Measurements from ENCODE around the gene STX2. TPM values are rescaled to one million over a fixed set of nuclear protein-coding genes. Genes with fewer than 3 reads are reported as not detected.
"Not testable (repeated sequence)": the region's sequence is repeated elsewhere in the genome, so short reads cannot be mapped to it uniquely, and the experiment has no call there.

The STX2 gene
- total and polyA plus RNA-seq, 10 donors = 7.4 to 18.4 (median 12.7) TPM

GRCh38 chr12:130868412-130868811 is 29.4 kb upstream of the STX2 start:
- no peaks in the 10 kb centered on the region for H3K9me3 ChIP-seq
- H3K4me3 ChIP-seq = no peak overlapping the region
- peaks cover 0 to 7% (median 2%) of the 10 kb centered on the region in 6 donors for H3K36me3 ChIP-seq
- TF ChIP-seq POLR2A (IDR thresholded peaks at IDR 0.05) (peak in 1 of 3 donors; percentile 10), POLR2AphosphoS5 (IDR thresholded peaks at IDR 0.05) (no peak)
- TF ChIP-seq, protein P1, sequence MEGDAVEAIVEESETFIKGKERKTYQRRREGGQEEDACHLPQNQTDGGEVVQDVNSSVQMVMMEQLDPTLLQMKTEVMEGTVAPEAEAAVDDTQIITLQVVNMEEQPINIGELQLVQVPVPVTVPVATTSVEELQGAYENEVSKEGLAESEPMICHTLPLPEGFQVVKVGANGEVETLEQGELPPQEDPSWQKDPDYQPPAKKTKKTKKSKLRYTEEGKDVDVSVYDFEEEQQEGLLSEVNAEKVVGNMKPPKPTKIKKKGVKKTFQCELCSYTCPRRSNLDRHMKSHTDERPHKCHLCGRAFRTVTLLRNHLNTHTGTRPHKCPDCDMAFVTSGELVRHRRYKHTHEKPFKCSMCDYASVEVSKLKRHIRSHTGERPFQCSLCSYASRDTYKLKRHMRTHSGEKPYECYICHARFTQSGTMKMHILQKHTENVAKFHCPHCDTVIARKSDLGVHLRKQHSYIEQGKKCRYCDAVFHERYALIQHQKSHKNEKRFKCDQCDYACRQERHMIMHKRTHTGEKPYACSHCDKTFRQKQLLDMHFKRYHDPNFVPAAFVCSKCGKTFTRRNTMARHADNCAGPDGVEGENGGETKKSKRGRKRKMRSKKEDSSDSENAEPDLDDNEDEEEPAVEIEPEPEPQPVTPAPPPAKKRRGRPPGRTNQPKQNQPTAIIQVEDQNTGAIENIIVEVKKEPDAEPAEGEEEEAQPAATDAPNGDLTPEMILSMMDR (IDR thresholded peaks at IDR 0.05 in 8 of 11, conservative IDR thresholded peaks at IDR 0.05 in 3 of 11) = no peak
- 46 to 73% (median 56%) methylated on average over 4 of the region's 4 CpGs for WGBS, 5 donors
- H3K27ac ChIP-seq = peak overlapping the region in 5 of 8 donors; percentile 51 to 74 (median 64)
- no peak for DNase-seq
- intact Hi-C loops (cut with DNase I; ENCODE audit: low total_unique reads) = no loop called here
- peaks cover 9 to 33% (median 21%) of the 10 kb centered on the region in 6 donors for H3K4me1 ChIP-seq
- no peaks in the 10 kb centered on the region for H3K27me3 ChIP-seq (replicated peaks in 1 of 7)

DNA sequence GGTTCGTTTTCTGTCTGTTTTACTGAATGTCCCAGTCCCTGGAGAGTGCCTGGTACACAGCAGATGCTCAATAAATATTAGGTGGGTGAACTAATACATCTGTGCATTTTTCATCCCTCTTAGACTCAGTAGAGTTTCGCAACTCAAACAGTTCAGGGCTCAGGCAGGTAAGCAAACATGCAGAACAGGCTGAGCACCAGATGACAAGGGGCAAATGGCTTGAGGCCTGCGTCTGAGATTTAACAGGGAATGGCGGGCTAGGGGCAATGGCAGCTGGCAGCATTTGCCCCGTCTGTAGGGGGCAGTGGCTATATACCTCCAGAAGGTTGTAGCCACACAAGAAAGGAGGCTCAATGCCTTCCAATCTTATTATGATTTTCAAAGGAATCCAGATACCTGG is 24.2 kb upstream of the STX2 start:
- Histone ChIP-seq H3K27ac (no peak overlapping the region), H3K4me3 (no peak overlapping the region), H3K9me3 (peaks cover 0 to 7% (median 0%) of the 10 kb centered on the region in 8 donors), H3K4me1 (peaks cover 0 to 5% (median 0%) of the 10 kb centered on the region in 6 donors), H3K27me3 (replicated peaks in 1 of 7) (no peaks in the 10 kb centered on the region), H3K36me3 (no peaks in the 10 kb centered on the region)
- intact Hi-C loops (cut with DNase I; ENCODE audit: low total_unique reads) = no loop called here
- TF ChIP-seq, protein P1 (IDR thresholded peaks at IDR 0.05 in 8 of 11, conservative IDR thresholded peaks at IDR 0.05 in 3 of 11) = no peak
- TF ChIP-seq POLR2A (IDR thresholded peaks at IDR 0.05) (no peak), POLR2AphosphoS5 (IDR thresholded peaks at IDR 0.05) (no peak)
- peak; percentile 15 for DNase-seq
- 78 to 90% (median 86%) methylated on average over 5 of the region's 5 CpGs for WGBS, 5 donors

DNA sequence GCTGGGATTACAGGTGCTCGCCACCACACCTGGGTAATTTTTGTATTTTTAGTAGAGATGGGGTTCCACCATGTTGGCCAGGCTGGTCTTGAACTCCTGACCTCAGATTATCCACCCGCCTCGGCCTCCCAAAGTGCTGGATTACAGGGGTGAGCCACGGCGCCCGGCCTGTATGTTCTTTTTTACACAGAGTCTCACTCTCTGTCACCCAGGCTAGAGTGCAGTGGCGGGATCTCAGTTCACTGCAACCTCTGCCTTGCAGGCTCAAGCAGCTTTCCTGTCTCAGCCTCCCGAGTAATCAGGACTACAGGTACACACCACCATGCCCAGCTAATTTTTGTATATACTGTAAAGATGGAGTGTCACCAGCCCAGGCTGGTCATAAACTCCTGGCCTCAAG is 23.7 kb upstream of the STX2 start:
- H3K36me3 ChIP-seq; H3K9me3 ChIP-seq; H3K27me3 ChIP-seq (replicated peaks in 1 of 7); H3K27ac ChIP-seq; H3K4me1 ChIP-seq; intact Hi-C loops (cut with DNase I; ENCODE audit: low total_unique reads); H3K4me3 ChIP-seq: not testable (repeated sequence)
- peak; percentile 40 for DNase-seq
- 92 to 99% (median 94%) methylated on average over 8 of the region's 8 CpGs for WGBS, 5 donors

DNA sequence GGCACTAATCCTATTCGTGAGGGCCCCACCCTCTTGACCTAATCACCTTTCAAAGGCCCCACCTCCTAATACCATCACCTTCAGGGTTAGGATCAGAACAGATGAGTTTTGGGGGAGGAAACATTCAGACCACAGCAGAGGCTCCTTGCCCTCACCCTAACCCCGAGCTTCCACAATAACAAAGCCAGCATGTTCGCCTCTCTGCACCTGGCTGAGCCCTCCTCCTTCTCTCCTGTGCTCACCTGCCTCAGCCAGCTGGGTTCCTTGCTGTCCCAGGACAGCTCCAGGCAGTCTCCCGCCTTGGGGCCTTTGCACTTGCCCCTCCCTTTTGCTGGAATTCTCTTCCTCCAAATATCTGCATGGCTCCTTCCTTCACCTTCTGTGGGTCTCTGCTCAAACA is 23.1 kb upstream of the STX2 start:
- WGBS, 5 donors = 85 to 95% (median 91%) methylated on average over 4 of the region's 4 CpGs
- Histone ChIP-seq H3K36me3 (no peaks in the 10 kb centered on the region), H3K4me1 (no peaks in the 10 kb centered on the region), H3K27me3 (replicated peaks in 1 of 7) (no peaks in the 10 kb centered on the region), H3K9me3 (peaks cover 0 to 16% (median 4%) of the 10 kb centered on the region in 8 donors), H3K4me3 (no peak overlapping the region), H3K27ac (no peak overlapping the region)
- intact Hi-C loops (cut with DNase I; ENCODE audit: low total_unique reads) = no loop called here
- peak; percentile 42 for DNase-seq
- TF ChIP-seq POLR2AphosphoS5 (IDR thresholded peaks at IDR 0.05) (no peak), POLR2A (IDR thresholded peaks at IDR 0.05) (no peak)
- TF ChIP-seq, protein P1 (IDR thresholded peaks at IDR 0.05 in 8 of 11, conservative IDR thresholded peaks at IDR 0.05 in 3 of 11) = no peak

- peaks cover 0 to 21% (median 10%) of the 10 kb centered on the region in 8 donors for H3K9me3 ChIP-seq
- TF ChIP-seq, protein P1 (IDR thresholded peaks at IDR 0.05 in 8 of 11, conservative IDR thresholded peaks at IDR 0.05 in 3 of 11) = no peak
- TF ChIP-seq POLR2A (IDR thresholded peaks at IDR 0.05) (no peak), POLR2AphosphoS5 (IDR thresholded peaks at IDR 0.05) (no peak)
- no peak overlapping the region for H3K4me3 ChIP-seq
- peaks cover 0 to 4% (median 0%) of the 10 kb centered on the region in 7 donors for H3K27me3 ChIP-seq (replicated peaks in 1 of 7)
- intact Hi-C loops (cut with DNase I; ENCODE audit: low total_unique reads) = no loop called here
- H3K4me1 ChIP-seq = no peaks in the 10 kb centered on the region
- DNase-seq = peak; percentile 17
- no peak overlapping the region for H3K27ac ChIP-seq
- H3K36me3 ChIP-seq = no peaks in the 10 kb centered on the region
- WGBS, 5 donors = 89 to 94% (median 92%) methylated on average over 9 of the region's 9 CpGs
These were observed 21.3 kb upstream of the STX2 start for GRCh38 chr12:130860311-130860710.

All from spleen (tissue), 11 donors.